ENCODE results near the gene CHIT1. TPM values are rescaled to one million over a fixed set of nuclear protein-coding genes. Genes with fewer than 3 reads are reported as not detected.

The CHIT1 gene
- 0.51 TPM for total RNA-seq
- long read RNA-seq = 0 reads

- DNase-seq (ENCODE audit: missing footprints) (no peak), ATAC-seq (no peak)
- intact Hi-C loops (cut with DNase I) = no loop called here
These were observed at the start of gene CHIT1 for GRCh38 chr1:203229471-203230135. Gene CHIT1, minus strand, starts transcription at chr1:203229673. Its CDS starts 37 bp downstream, at chr1:203229636.

DNA sequence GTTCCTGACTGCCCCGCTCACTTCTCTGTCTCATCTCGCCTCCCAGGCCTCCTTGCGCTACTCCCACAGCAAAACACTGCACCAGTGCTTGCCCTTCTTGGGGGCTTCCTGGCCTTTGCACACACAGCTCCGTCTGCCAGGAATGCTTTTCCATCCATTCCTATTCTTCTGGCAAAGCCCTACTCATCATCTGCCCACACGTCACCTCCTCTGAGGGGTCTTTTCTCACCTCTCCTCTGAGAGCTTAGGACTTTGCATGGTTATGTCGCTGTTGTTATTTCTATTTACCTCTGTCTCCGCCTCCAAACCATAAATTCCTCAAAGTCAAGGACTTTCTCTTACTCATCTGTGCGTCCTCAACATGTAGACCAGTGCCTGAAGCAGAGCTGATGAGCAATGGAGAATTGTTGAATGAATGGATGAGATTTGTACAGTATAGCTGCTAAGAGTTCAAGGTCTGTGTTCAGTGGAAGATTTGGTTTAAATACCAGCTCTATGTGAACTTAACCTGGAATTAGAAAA is 49.5 kb upstream of the CHIT1 start:
- no peak for ATAC-seq
- DNase-seq (ENCODE audit: missing footprints) = no peak
- intact Hi-C loops (cut with DNase I) = loop anchor here (1.0 to 10.0 kb wide), 2 partner anchors 26 to 346 kb away; partner anchors contain the start of genes ATP2B4 and BTG2

GRCh38 chr1:203278082-203278884 is 48.8 kb upstream of the CHIT1 start:
- peak; percentile 95 for DNase-seq (ENCODE audit: missing footprints)
- peak; percentile 91 for ATAC-seq
- intact Hi-C loops (cut with DNase I) = loop anchor here (1.0 to 10.0 kb wide), 2 partner anchors 27 to 347 kb away; partner anchors contain the start of genes ATP2B4 and BTG2

DNA sequence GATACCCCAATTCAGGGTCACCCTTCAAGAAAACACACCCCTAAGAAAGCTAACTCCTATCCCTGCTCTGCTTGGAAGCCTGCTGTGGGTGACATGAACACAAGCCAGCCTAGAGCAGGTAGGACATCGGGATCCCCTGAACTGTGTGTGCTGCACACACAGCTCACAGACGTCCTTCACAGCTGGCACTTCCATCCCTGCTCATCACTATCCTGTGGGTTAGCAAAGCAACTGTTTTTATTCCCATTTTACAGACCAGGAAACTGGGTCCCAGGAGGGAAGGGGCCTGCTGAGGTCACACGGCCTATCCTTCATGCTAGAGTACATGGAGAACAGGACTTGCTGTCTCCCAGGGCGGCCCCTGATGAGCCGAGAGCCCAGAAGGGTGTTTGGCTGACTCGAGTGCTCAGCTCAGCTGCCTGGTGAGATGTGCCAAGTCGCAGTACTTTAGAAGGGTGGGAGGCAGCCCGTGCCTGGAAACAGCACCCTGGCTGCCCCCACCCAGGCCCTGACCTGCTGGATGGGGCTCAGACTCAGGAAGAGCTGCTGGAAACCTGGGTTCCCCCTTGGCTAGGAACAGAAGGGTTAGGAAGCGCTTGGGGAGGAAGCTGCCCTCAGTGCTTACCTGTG is 47.6 kb upstream of the CHIT1 start:
- DNase-seq (ENCODE audit: missing footprints) (no peak), ATAC-seq (peak; percentile 3)
- intact Hi-C loops (cut with DNase I) = loop anchor here (10.0 kb wide), 1 partner anchor 348 kb away; the partner anchor contains the start of gene ATP2B4

- intact Hi-C loops (cut with DNase I) = loop anchor here (10.0 kb wide), 1 partner anchor 348 kb away; the partner anchor contains the start of gene ATP2B4
- no peak for DNase-seq (ENCODE audit: missing footprints)
- no peak for ATAC-seq
These were observed 46.9 kb upstream of the CHIT1 start for GRCh38 chr1:203276408-203276807.

GRCh38 chr1:203275656-203276272 is 46.3 kb upstream of the CHIT1 start:
- no peak for DNase-seq (ENCODE audit: missing footprints)
- ATAC-seq = no peak
- intact Hi-C loops (cut with DNase I) = loop anchor here (10.0 kb wide), 1 partner anchor 349 kb away; the partner anchor contains the start of gene ATP2B4

DNA sequence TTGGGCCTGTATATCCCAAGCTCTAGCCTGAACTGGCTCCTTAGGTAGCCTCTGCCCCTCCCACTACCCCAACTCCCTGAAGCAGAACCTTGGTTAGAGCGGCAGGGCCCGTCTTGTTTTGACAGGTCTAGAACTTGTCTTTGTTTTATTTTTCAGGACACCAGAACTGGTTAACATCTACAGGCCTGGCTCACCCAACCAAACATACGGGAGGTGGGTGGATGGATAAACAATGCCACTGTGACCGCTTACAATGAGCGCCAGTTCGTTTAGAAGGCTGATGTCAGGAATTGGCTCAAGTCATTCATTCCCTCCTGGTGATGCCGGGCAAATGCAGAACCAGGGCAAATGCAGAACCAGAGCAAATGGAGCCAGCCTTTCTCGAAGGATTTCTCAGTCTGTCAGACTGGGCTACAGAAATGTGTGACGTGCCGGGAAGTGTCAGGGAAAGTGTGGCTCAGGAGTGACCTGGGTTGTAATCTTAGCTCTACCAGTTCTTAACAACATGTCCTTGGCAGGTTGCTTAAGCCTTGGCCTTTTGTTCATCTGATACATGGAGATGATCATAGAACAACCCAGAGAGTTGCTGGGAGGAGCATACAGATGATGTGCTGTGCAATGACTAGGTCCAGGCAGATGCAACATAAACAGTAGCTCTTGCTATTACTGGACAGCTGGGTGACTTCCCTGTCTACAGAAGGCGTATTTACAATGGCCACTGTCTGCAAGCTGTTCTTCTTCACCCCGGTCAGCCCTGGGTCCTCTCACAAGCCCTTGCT is 45.3 kb upstream of the CHIT1 start:
- DNase-seq (ENCODE audit: missing footprints) (no peak), ATAC-seq (peak; percentile 30)
- intact Hi-C loops (cut with DNase I) = loop anchor here (10.0 kb wide), 1 partner anchor 350 kb away; the partner anchor contains the start of gene ATP2B4

GRCh38 chr1:203273869-203274602 is 44.6 kb upstream of the CHIT1 start:
- DNase-seq (ENCODE audit: missing footprints) (peak; percentile 91), ATAC-seq (no peak)
- intact Hi-C loops (cut with DNase I) = loop anchor here (1.0 to 10.0 kb wide), 2 partner anchors 213 to 351 kb away; partner anchors contain the start of gene ATP2B4

- DNase-seq (ENCODE audit: missing footprints) = peak; percentile 93
- ATAC-seq = peak; percentile 66
- intact Hi-C loops (cut with DNase I) = loop anchor here (1.0 to 10.0 kb wide), 2 partner anchors 214 to 351 kb away; partner anchors contain the start of gene ATP2B4
These were observed 43.9 kb upstream of the CHIT1 start for GRCh38 chr1:203273206-203273868.

GRCh38 chr1:203272633-203273205 is 43.2 kb upstream of the CHIT1 start:
- ATAC-seq = no peak
- intact Hi-C loops (cut with DNase I) = loop anchor here (1.0 to 10.0 kb wide), 3 partner anchors 37 to 352 kb away; partner anchors contain the start of gene ATP2B4
- DNase-seq (ENCODE audit: missing footprints) = no peak

- DNase-seq (ENCODE audit: missing footprints) = no peak
- intact Hi-C loops (cut with DNase I) = loop anchor here (1.0 to 10.0 kb wide), 4 partner anchors 37 to 353 kb away; partner anchors contain the start of gene ATP2B4
- ATAC-seq = no peak
These were observed 42.6 kb upstream of the CHIT1 start for GRCh38 chr1:203271962-203272632.

GRCh38 chr1:203271018-203271743 is 41.7 kb upstream of the CHIT1 start:
- DNase-seq (ENCODE audit: missing footprints) (no peak), ATAC-seq (no peak)
- intact Hi-C loops (cut with DNase I) = loop anchor here (1.0 to 10.0 kb wide), 3 partner anchors 56 to 354 kb away; partner anchors contain the start of gene ATP2B4

DNA sequence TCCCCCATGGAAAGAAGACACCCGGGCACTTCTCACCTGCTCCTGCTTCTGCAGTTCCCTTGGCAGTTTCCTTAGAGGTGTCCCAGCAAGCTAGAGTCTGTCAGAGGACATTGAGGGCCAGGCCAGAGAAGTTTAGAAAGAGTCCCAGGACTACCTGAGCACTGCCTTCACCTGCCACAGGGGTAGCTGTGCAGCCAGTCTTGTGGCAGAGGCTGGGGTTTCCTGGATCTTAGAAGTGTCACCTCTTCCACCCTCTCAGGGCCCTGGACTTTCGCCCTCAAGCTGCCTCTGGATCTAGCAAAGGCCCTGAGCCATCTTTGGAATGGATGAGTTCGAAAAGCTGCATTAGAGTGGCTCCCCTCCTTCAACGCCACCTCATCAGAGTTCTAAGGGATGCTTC is 41.0 kb upstream of the CHIT1 start:
- DNase-seq (ENCODE audit: missing footprints) (no peak), ATAC-seq (no peak)
- intact Hi-C loops (cut with DNase I) = loop anchor here (2.0 to 10.0 kb wide), 2 partner anchors 56 to 354 kb away; partner anchors contain the start of gene ATP2B4

DNA sequence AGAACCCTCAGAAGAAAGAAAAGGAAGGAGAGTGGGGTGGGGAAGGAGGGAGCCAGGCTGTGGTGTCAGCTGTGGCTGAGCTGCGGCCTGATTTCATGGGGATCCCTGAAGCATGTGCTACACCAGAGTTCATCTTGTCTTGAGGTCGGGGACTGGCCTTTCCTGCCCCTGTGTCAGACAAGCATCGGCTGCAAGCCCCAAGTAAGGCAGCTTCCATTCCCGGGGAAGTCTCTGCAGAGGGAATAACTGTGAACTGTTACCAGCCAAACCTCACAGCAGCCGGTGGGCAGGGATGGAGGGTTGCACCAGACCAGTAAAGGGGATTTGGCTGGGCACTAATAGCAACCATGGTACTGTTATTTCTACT is 40.2 kb upstream of the CHIT1 start:
- intact Hi-C loops (cut with DNase I) = loop anchor here (2.0 to 10.0 kb wide), 2 partner anchors 57 to 355 kb away; partner anchors contain the start of gene ATP2B4
- DNase-seq (ENCODE audit: missing footprints) (no peak), ATAC-seq (no peak)

Data from Right ventricle myocardium inferior (tissue), 1 donor.